ENCODE data around the gene SPAG7. TPM values are rescaled to one million over a fixed set of nuclear protein-coding genes. Genes with fewer than 3 reads are reported as not detected.
A peak's percentile ranks its signal among the peaks of the same experiment; 100 is the strongest.

The SPAG7 gene
- total and polyA plus RNA-seq, 4 donors: 18.6 to 66.3 (median 26.0) TPM

DNA sequence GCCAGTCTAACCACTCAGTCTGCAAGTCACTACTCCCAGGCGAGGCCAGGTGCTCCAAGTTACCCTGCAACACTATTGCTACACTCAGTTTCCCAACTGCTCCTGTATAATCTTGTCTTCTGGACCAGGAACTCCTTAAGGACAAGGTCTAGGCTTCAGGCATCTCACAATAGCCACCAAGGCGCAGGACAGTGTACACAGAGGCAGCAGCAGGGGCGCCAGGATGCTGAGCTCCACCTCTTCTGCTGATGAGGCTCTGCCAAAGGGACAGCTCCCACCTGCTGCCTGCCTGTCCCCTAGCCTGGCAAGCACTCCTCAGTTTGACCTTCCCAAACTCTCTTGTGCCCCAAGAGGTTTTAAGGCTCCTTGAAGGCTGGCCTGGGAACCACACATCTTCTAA is 31.2 kb downstream of the SPAG7 start (continued):
- no peak for TF ChIP-seq FOXA1 (IDR thresholded peaks at IDR 0.05)

DNA sequence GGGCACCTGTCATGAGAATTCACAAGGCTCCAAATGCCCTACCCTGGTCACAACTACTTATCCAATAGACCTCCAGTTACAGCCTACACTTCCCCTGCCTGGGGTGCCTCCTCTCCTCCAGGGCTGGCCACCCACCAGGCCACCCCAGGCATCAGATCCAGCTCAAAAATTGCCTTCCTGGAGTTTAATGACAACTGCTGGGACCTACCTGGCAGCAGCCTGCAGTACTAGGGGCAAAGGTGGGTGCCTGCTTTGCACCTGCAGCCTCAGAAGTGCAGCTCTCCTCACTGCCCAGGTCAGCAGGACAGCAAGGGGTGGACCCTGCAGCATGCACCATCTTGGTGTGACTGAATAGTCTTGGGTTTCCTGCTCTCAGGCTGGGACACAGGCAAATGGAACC is 32.0 kb downstream of the SPAG7 start:
- Histone ChIP-seq H3K9me3 (ENCODE audit: control insufficient read depth in 4 of 4, low read length in 3 of 4) (no peaks in the 10 kb centered on the region), H3K27ac (ENCODE audit: low read depth in 1 of 2, low read length in 2 of 2) (no peak overlapping the region), H3K4me3 (ENCODE audit: low read depth in 1 of 3, low read length in 3 of 3) (no peak overlapping the region), H3K9ac (ENCODE audit: low read depth in 1 of 2, low read length in 2 of 2) (no peak overlapping the region), H3K4me1 (ENCODE audit: control insufficient read depth in 4 of 4, insufficient read depth in 4 of 4, low read length in 3 of 4) (peaks cover 8 to 29% (median 18%) of the 10 kb centered on the region in 4 donors), H3K36me3 (ENCODE audit: control insufficient read depth in 4 of 4, insufficient read depth in 3 of 4, low read depth in 1 of 4, low read length in 3 of 4) (peaks cover 1 to 15% (median 7%) of the 10 kb centered on the region in 4 donors), H3K27me3 (ENCODE audit: control insufficient read depth in 4 of 4, insufficient read depth in 4 of 4, low read length in 3 of 4) (no peaks in the 10 kb centered on the region)
- no peak for DNase-seq (ENCODE audit: low spot score)
- TF ChIP-seq SP1 (IDR thresholded peaks at IDR 0.05): no peak

DNA sequence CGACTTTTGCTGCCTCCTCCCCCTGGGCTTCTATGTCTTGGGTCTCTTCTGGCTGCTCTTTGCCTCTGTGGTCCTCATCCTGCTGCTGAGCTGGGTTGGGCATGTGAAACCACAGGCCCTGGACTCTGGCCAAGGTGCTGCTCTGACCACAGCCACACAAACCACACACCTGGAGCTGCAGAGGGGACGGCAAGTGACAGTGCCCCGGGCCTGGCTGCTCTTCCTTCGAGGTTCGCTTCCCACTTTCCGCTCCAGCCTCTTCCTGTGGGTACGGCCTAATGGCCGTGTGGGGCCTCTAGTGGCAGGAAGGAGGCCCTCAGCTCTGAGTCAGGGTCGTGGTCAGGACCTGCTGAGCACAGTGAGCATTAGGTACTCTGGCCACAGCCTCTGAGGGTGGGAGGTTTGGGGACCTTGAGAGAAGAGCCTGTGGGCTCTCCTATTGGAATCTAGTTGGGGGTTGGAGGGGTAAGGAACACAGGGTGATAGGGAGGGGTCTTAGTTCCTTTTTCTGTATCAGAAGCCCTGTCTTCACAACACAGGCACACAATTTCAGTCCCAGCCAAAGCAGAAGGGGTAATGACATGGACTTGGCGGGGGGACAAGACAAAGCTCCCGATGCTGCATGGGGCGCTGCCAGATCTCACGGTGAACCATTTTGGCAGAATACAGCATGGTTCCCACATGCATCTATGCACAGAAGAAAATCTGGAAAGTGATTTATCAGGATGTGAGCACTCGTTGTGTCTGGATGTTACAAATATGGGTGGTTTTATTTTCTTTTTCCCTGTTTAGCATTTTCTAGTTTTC is 33.2 kb downstream of the SPAG7 start:
- TF ChIP-seq RAD21 (IDR thresholded peaks at IDR 0.05) (peak; percentile 44 to 67), FOXA1 (IDR thresholded peaks at IDR 0.05) (no peak)
- TF ChIP-seq, protein P1, sequence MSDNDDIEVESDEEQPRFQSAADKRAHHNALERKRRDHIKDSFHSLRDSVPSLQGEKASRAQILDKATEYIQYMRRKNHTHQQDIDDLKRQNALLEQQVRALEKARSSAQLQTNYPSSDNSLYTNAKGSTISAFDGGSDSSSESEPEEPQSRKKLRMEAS (IDR thresholded peaks at IDR 0.05): no peak
- no peaks in the 10 kb centered on the region for H3K9me3 ChIP-seq (ENCODE audit: control insufficient read depth in 4 of 4, low read length in 3 of 4)
- no peak overlapping the region for H3K4me3 ChIP-seq (ENCODE audit: low read depth in 1 of 3, low read length in 3 of 3)
- peak overlapping the region in 1 of 2 donors; percentile 19 for H3K27ac ChIP-seq (ENCODE audit: low read depth in 1 of 2, low read length in 2 of 2)
- H3K4me1 ChIP-seq (ENCODE audit: control insufficient read depth in 4 of 4, insufficient read depth in 4 of 4, low read length in 3 of 4): peaks cover 8 to 25% (median 18%) of the 10 kb centered on the region in 4 donors
- DNase-seq (ENCODE audit: low spot score): no peak
- 24% methylated on average over 14 of the region's 14 CpGs for WGBS
- peaks cover 1 to 15% (median 8%) of the 10 kb centered on the region in 4 donors for H3K36me3 ChIP-seq (ENCODE audit: control insufficient read depth in 4 of 4, insufficient read depth in 3 of 4, low read depth in 1 of 4, low read length in 3 of 4)
- no peaks in the 10 kb centered on the region for H3K27me3 ChIP-seq (ENCODE audit: control insufficient read depth in 4 of 4, insufficient read depth in 4 of 4, low read length in 3 of 4)
- no peak overlapping the region for H3K9ac ChIP-seq (ENCODE audit: low read depth in 1 of 2, low read length in 2 of 2)

DNA sequence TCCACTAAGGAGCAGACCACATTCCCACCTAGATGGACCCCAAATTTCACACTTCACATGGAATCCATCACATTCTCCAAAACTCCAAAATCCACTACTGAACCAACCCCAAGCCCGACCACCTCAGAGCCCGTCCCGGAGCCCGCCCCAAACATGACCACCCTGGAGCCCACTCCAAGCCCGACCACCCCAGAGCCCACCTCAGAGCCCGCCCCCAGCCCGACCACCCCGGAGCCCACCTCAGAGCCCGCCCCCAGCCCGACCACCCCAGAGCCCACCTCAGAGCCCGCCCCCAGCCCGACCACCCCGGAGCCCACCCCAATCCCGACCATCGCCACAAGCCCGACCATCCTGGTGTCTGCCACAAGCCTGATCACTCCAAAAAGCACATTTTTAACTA is 34.0 kb downstream of the SPAG7 start:
- Histone ChIP-seq H3K27me3 (ENCODE audit: control insufficient read depth in 4 of 4, insufficient read depth in 4 of 4, low read length in 3 of 4) (no peaks in the 10 kb centered on the region), H3K36me3 (ENCODE audit: control insufficient read depth in 4 of 4, insufficient read depth in 3 of 4, low read depth in 1 of 4, low read length in 3 of 4) (peaks cover 1 to 15% (median 8%) of the 10 kb centered on the region in 4 donors), H3K9me3 (ENCODE audit: control insufficient read depth in 4 of 4, low read length in 3 of 4) (no peaks in the 10 kb centered on the region), H3K4me3 (ENCODE audit: low read depth in 1 of 3, low read length in 3 of 3) (no peak overlapping the region), H3K9ac (ENCODE audit: low read depth in 1 of 2, low read length in 2 of 2) (no peak overlapping the region), H3K4me1 (ENCODE audit: control insufficient read depth in 4 of 4, insufficient read depth in 4 of 4, low read length in 3 of 4) (peaks cover 3 to 17% (median 11%) of the 10 kb centered on the region in 4 donors), H3K27ac (ENCODE audit: low read depth in 1 of 2, low read length in 2 of 2) (no peak overlapping the region)
- DNase-seq (ENCODE audit: low spot score): no peak
- TF ChIP-seq, protein P2, sequence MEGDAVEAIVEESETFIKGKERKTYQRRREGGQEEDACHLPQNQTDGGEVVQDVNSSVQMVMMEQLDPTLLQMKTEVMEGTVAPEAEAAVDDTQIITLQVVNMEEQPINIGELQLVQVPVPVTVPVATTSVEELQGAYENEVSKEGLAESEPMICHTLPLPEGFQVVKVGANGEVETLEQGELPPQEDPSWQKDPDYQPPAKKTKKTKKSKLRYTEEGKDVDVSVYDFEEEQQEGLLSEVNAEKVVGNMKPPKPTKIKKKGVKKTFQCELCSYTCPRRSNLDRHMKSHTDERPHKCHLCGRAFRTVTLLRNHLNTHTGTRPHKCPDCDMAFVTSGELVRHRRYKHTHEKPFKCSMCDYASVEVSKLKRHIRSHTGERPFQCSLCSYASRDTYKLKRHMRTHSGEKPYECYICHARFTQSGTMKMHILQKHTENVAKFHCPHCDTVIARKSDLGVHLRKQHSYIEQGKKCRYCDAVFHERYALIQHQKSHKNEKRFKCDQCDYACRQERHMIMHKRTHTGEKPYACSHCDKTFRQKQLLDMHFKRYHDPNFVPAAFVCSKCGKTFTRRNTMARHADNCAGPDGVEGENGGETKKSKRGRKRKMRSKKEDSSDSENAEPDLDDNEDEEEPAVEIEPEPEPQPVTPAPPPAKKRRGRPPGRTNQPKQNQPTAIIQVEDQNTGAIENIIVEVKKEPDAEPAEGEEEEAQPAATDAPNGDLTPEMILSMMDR (IDR thresholded peaks at IDR 0.05; ENCODE audit: low read depth, low read length, missing input control): no peak
- TF ChIP-seq, protein P3, sequence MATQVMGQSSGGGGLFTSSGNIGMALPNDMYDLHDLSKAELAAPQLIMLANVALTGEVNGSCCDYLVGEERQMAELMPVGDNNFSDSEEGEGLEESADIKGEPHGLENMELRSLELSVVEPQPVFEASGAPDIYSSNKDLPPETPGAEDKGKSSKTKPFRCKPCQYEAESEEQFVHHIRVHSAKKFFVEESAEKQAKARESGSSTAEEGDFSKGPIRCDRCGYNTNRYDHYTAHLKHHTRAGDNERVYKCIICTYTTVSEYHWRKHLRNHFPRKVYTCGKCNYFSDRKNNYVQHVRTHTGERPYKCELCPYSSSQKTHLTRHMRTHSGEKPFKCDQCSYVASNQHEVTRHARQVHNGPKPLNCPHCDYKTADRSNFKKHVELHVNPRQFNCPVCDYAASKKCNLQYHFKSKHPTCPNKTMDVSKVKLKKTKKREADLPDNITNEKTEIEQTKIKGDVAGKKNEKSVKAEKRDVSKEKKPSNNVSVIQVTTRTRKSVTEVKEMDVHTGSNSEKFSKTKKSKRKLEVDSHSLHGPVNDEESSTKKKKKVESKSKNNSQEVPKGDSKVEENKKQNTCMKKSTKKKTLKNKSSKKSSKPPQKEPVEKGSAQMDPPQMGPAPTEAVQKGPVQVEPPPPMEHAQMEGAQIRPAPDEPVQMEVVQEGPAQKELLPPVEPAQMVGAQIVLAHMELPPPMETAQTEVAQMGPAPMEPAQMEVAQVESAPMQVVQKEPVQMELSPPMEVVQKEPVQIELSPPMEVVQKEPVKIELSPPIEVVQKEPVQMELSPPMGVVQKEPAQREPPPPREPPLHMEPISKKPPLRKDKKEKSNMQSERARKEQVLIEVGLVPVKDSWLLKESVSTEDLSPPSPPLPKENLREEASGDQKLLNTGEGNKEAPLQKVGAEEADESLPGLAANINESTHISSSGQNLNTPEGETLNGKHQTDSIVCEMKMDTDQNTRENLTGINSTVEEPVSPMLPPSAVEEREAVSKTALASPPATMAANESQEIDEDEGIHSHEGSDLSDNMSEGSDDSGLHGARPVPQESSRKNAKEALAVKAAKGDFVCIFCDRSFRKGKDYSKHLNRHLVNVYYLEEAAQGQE (IDR thresholded peaks at IDR 0.05): no peak
- no peak for TF ChIP-seq TAF1 (conservative IDR thresholded peaks at IDR 0.05)
- no peak for TF ChIP-seq EGR1 (IDR thresholded peaks at IDR 0.05; ENCODE audit: low read depth in 2 of 2)
- TF ChIP-seq YY1 (IDR thresholded peaks at IDR 0.05): no peak
- TF ChIP-seq FOXA1 (IDR thresholded peaks at IDR 0.05): no peak
- no peak for TF ChIP-seq GABPA (IDR thresholded peaks at IDR 0.05 in 1 of 2, conservative IDR thresholded peaks at IDR 0.05 in 1 of 2)
- no peak for TF ChIP-seq HNF4G (IDR thresholded peaks at IDR 0.05)
- TF ChIP-seq, protein P4, sequence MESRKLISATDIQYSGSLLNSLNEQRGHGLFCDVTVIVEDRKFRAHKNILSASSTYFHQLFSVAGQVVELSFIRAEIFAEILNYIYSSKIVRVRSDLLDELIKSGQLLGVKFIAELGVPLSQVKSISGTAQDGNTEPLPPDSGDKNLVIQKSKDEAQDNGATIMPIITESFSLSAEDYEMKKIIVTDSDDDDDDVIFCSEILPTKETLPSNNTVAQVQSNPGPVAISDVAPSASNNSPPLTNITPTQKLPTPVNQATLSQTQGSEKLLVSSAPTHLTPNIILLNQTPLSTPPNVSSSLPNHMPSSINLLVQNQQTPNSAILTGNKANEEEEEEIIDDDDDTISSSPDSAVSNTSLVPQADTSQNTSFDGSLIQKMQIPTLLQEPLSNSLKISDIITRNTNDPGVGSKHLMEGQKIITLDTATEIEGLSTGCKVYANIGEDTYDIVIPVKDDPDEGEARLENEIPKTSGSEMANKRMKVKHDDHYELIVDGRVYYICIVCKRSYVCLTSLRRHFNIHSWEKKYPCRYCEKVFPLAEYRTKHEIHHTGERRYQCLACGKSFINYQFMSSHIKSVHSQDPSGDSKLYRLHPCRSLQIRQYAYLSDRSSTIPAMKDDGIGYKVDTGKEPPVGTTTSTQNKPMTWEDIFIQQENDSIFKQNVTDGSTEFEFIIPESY (IDR thresholded peaks at IDR 0.05): no peak
- no peak for TF ChIP-seq NR2F2 (IDR thresholded peaks at IDR 0.05)
- TF ChIP-seq, protein P5, sequence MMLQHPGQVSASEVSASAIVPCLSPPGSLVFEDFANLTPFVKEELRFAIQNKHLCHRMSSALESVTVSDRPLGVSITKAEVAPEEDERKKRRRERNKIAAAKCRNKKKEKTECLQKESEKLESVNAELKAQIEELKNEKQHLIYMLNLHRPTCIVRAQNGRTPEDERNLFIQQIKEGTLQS (IDR thresholded peaks at IDR 0.05): no peak
- TF ChIP-seq, protein P1 (IDR thresholded peaks at IDR 0.05): no peak
- TF ChIP-seq FOXA2 (IDR thresholded peaks at IDR 0.05): no peak
- no peak for TF ChIP-seq SP1 (IDR thresholded peaks at IDR 0.05)
- WGBS: 85% methylated on average over 16 of the region's 16 CpGs
